ENCODE results near the gene CYP27B1.

- TF ChIP-seq CTCF (IDR thresholded peaks at IDR 0.05; ENCODE audit: insufficient read depth, low read length, poor library complexity, severe bottlenecking) (peak; percentile 68), EZH2phosphoT487 (conservative IDR thresholded peaks at IDR 0.05; ENCODE audit: low read length) (no peak)
These were observed 24.8 kb downstream of the CYP27B1 start for GRCh38 chr12:57741844-57742738.

Measured in SU-DHL-6 (cell line).